ENCODE data around the gene CNOT8. TPM values are rescaled to one million over a fixed set of nuclear protein-coding genes. Genes with fewer than 3 reads are reported as not detected.
"Not testable (repeated sequence)": the region's sequence is repeated elsewhere in the genome, so short reads cannot be mapped to it uniquely, and the experiment has no call there.

The CNOT8 gene
- total RNA-seq, 1 donor from 2014 or later: 55.7 TPM

GRCh38 chr5:154892369-154892771 lies 33.9 kb downstream of the CNOT8 start:
- peaks cover 57% of the 10 kb centered on the region for H3K36me3 Mint-ChIP-seq (ENCODE audit: low read depth)
- H3K27me3 Mint-ChIP-seq (ENCODE audit: insufficient read depth): no peaks in the 10 kb centered on the region
- H3K27ac Mint-ChIP-seq: no peak overlapping the region
- H3K4me3 Mint-ChIP-seq: no peak overlapping the region
- H3K9me3 Mint-ChIP-seq: no peaks in the 10 kb centered on the region
- DNase-seq (ENCODE audit: low spot score): no peak
- no peaks in the 10 kb centered on the region for H3K4me1 Mint-ChIP-seq (ENCODE audit: low read depth)
- intact Hi-C loops (cut with micrococcal nuclease): no loop called here

- DNase-seq (ENCODE audit: low spot score): no peak
- H3K27me3 Mint-ChIP-seq (ENCODE audit: insufficient read depth): no peaks in the 10 kb centered on the region
- intact Hi-C loops (cut with micrococcal nuclease): no loop called here
- H3K27ac Mint-ChIP-seq: no peak overlapping the region
- H3K4me3 Mint-ChIP-seq: no peak overlapping the region
- H3K9me3 Mint-ChIP-seq: no peaks in the 10 kb centered on the region
- H3K4me1 Mint-ChIP-seq (ENCODE audit: low read depth): no peaks in the 10 kb centered on the region
- H3K36me3 Mint-ChIP-seq (ENCODE audit: low read depth): peaks cover 54% of the 10 kb centered on the region
Measured at GRCh38 chr5:154893381-154893780, 35.0 kb downstream of the CNOT8 start.

GRCh38 chr5:154895606-154896561 lies 37.5 kb downstream of the CNOT8 start:
- Mint-ChIP-seq H3K27ac (no peak overlapping the region), H3K9me3 (no peaks in the 10 kb centered on the region), H3K36me3 (ENCODE audit: low read depth) (peaks cover 49% of the 10 kb centered on the region), H3K27me3 (ENCODE audit: insufficient read depth) (no peaks in the 10 kb centered on the region), H3K4me1 (ENCODE audit: low read depth) (no peaks in the 10 kb centered on the region), H3K4me3 (no peak overlapping the region)
- intact Hi-C loops (cut with micrococcal nuclease): no loop called here
- no peak for DNase-seq (ENCODE audit: low spot score)

DNA sequence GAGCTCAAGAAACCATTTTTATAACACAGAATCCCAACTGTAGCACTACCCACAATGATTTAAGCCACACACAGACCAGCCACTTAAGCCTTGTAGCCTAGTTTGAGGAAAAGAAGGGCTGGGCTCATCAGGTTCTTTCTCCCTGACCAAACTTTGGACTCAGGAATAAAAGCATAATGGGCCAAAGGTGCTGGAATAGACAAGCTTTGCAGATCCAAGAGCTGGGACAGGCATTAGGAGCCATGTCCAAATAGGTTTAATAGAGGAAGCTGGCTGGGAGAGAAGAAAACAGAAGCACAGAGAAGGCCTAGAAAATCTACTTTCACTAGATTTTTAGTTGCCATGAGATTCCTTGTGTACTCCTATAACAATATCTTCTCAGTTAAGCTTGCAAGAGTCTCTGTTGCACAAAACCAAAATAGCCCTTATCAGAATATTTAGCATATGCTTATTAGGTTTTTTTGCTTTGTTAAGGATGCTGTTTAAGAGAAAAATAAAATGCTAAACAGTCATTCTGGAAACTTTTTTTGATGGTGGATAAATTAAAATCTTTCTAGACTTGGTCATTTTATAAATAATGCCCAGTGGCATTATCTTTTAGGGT lies 38.2 kb downstream of the CNOT8 start:
- Mint-ChIP-seq H3K27me3 (ENCODE audit: insufficient read depth) (no peaks in the 10 kb centered on the region), H3K36me3 (ENCODE audit: low read depth) (peaks cover 44% of the 10 kb centered on the region), H3K27ac (no peak overlapping the region), H3K4me3 (no peak overlapping the region), H3K9me3 (no peaks in the 10 kb centered on the region), H3K4me1 (ENCODE audit: low read depth) (no peaks in the 10 kb centered on the region)
- intact Hi-C loops (cut with micrococcal nuclease): no loop called here
- DNase-seq (ENCODE audit: low spot score): no peak

DNA sequence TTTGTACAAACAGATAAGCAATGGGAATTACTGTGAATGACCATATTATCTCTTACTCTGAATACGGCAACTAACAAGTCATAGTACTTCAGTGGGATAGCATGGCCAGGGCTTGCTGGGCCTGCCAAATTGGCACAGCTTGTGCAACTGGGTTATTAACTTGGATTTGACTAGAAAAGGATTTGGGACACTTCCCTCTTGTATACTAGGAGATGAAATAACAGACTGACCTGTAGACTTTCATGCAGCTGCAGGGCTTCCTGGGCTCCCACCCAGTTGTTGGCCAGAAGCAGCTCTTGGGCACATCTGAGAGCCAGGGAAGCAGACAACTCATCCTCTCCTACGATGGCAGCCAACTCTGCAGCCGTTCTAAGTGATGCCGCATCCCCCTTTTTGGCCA lies 39.8 kb downstream of the CNOT8 start:
- intact Hi-C loops (cut with micrococcal nuclease): no loop called here
- Mint-ChIP-seq H3K36me3 (ENCODE audit: low read depth) (peaks cover 49% of the 10 kb centered on the region), H3K9me3 (no peaks in the 10 kb centered on the region), H3K4me1 (ENCODE audit: low read depth) (no peaks in the 10 kb centered on the region), H3K27ac (no peak overlapping the region), H3K4me3 (no peak overlapping the region), H3K27me3 (ENCODE audit: insufficient read depth) (no peaks in the 10 kb centered on the region)
- no peak for DNase-seq (ENCODE audit: low spot score)

- Mint-ChIP-seq H3K27ac (no peak overlapping the region), H3K4me3 (no peak overlapping the region), H3K36me3 (ENCODE audit: low read depth) (peaks cover 49% of the 10 kb centered on the region), H3K9me3 (no peaks in the 10 kb centered on the region), H3K27me3 (ENCODE audit: insufficient read depth) (no peaks in the 10 kb centered on the region), H3K4me1 (ENCODE audit: low read depth) (no peaks in the 10 kb centered on the region)
- intact Hi-C loops (cut with micrococcal nuclease): no loop called here
- no peak for DNase-seq (ENCODE audit: low spot score)
Measured at GRCh38 chr5:154899151-154899816, 40.9 kb downstream of the CNOT8 start.

DNA sequence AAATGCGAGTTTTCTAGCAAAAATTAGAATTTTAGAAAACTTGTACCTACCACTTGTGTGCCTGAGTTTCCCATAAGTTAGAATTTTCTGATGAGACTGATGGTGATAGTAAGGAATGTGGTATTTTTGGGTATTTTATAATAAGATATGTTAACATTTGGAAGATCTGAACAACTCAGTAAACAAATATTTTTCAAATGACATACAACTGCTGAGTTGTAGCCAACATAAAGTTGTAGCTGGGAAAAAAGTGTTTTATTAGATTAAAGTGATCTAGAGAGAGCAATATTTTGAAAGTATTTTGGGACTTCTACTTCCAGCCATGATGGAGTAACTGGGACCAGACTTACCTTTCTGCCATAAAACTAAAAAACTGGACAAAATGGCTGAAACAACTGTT lies 41.6 kb downstream of the CNOT8 start:
- H3K27ac Mint-ChIP-seq: no peak overlapping the region
- no peaks in the 10 kb centered on the region for H3K9me3 Mint-ChIP-seq
- peaks cover 51% of the 10 kb centered on the region for H3K36me3 Mint-ChIP-seq (ENCODE audit: low read depth)
- H3K4me1 Mint-ChIP-seq (ENCODE audit: low read depth): no peaks in the 10 kb centered on the region
- H3K27me3 Mint-ChIP-seq (ENCODE audit: insufficient read depth): no peaks in the 10 kb centered on the region
- intact Hi-C loops (cut with micrococcal nuclease): no loop called here
- no peak overlapping the region for H3K4me3 Mint-ChIP-seq
- no peak for DNase-seq (ENCODE audit: low spot score)

DNA sequence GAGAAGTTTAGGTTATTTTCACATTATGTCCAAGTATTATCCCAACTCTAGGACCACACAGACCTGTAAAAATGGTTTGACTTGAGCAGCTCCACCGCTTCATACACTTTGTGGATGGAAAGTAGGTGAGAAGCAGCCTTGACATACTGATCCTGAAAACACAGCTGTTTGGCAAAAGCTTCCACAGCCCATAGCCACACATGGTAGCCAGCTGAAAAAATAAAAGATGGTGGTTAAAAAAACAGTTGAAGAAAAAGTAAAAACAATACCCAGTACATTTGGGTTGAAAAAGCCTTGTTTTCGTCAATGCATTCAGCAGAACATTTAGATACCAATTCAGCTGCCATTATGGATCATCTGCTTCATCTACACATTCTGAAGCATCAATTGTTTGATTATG lies 42.8 kb downstream of the CNOT8 start:
- intact Hi-C loops (cut with micrococcal nuclease): no loop called here
- H3K36me3 Mint-ChIP-seq (ENCODE audit: low read depth): peaks cover 43% of the 10 kb centered on the region
- H3K27ac Mint-ChIP-seq: no peak overlapping the region
- H3K9me3 Mint-ChIP-seq: no peaks in the 10 kb centered on the region
- H3K27me3 Mint-ChIP-seq (ENCODE audit: insufficient read depth): no peaks in the 10 kb centered on the region
- DNase-seq (ENCODE audit: low spot score): no peak
- no peak overlapping the region for H3K4me3 Mint-ChIP-seq
- no peaks in the 10 kb centered on the region for H3K4me1 Mint-ChIP-seq (ENCODE audit: low read depth)

DNA sequence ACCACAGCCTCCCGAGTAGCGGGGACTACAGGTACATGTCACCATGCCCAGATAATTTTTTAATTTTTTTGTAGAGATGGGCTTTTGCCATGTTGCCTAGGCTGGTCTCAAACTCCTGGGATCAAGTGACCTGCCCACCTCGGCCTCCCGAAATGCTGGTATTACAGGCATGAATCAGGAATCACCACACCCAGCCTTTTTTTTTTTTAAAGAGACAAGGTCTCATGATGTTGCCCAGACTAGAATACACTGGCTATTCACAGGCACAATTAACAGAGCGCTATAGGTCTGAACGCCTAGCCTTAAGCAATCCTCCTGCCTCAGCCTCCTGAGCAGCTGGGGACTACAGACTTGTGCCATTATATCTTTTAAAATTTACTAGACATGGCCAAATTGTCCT lies 43.5 kb downstream of the CNOT8 start:
- peaks cover 39% of the 10 kb centered on the region for H3K36me3 Mint-ChIP-seq (ENCODE audit: low read depth)
- no peaks in the 10 kb centered on the region for H3K9me3 Mint-ChIP-seq
- no peak overlapping the region for H3K4me3 Mint-ChIP-seq
- no peak for DNase-seq (ENCODE audit: low spot score)
- H3K27me3 Mint-ChIP-seq (ENCODE audit: insufficient read depth): no peaks in the 10 kb centered on the region
- H3K4me1 Mint-ChIP-seq (ENCODE audit: low read depth): no peaks in the 10 kb centered on the region
- no peak overlapping the region for H3K27ac Mint-ChIP-seq
- intact Hi-C loops (cut with micrococcal nuclease): no loop called here

- H3K4me1 Mint-ChIP-seq (ENCODE audit: low read depth); intact Hi-C loops (cut with micrococcal nuclease); H3K27me3 Mint-ChIP-seq (ENCODE audit: insufficient read depth); DNase-seq (ENCODE audit: low spot score); H3K9me3 Mint-ChIP-seq; H3K4me3 Mint-ChIP-seq; H3K27ac Mint-ChIP-seq: not testable (repeated sequence)
- peaks cover 34% of the 10 kb centered on the region for H3K36me3 Mint-ChIP-seq (ENCODE audit: low read depth)
Measured at GRCh38 chr5:154905601-154906000, 47.2 kb downstream of the CNOT8 start.

DNA sequence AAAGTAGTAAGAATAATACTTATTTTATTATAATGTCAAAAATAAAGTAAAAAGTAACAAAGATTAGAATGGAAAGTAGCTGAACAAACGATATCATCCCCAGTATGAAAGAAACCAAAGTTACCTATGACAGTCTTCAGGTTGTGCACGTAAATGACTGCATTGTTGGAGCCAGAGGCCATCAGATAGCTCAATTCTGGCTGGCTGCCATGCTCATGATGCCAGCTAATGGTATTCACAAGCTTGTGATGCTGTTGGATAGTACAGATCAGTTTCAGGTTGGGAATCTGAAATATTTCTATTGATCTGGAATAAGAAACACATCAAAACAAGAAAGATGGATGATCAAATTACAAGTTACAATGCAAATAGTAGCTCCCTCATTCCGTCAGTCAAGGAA lies 58.4 kb downstream of the CNOT8 start:
- Mint-ChIP-seq H3K4me1 (ENCODE audit: low read depth) (no peaks in the 10 kb centered on the region), H3K36me3 (ENCODE audit: low read depth) (peaks cover 33% of the 10 kb centered on the region), H3K27ac (no peak overlapping the region), H3K9me3 (no peaks in the 10 kb centered on the region), H3K4me3 (no peak overlapping the region), H3K27me3 (ENCODE audit: insufficient read depth) (no peaks in the 10 kb centered on the region)
- intact Hi-C loops (cut with micrococcal nuclease): no loop called here
- no peak for DNase-seq (ENCODE audit: low spot score)

- intact Hi-C loops (cut with micrococcal nuclease): no loop called here
- H3K27ac Mint-ChIP-seq: no peak overlapping the region
- H3K9me3 Mint-ChIP-seq: no peaks in the 10 kb centered on the region
- H3K4me1 Mint-ChIP-seq (ENCODE audit: low read depth): no peaks in the 10 kb centered on the region
- no peak overlapping the region for H3K4me3 Mint-ChIP-seq
- no peaks in the 10 kb centered on the region for H3K27me3 Mint-ChIP-seq (ENCODE audit: insufficient read depth)
- no peak for DNase-seq (ENCODE audit: low spot score)
- peaks cover 30% of the 10 kb centered on the region for H3K36me3 Mint-ChIP-seq (ENCODE audit: low read depth)
Measured at GRCh38 chr5:154917757-154918156, 59.3 kb downstream of the CNOT8 start.
